IPS DF 6.9 (cell line): Measurements from ENCODE around the gene MAD2L1BP.
A peak's percentile ranks its signal among the peaks of the same experiment; 100 is the strongest.
"Not testable (repeated sequence)": the region's sequence is repeated elsewhere in the genome, so short reads cannot be mapped to it uniquely, and the experiment has no call there.

Experiments used
- DNase-seq: peaks from one replicate; pipeline ENCODE4 v3.0.0-alpha.2; 2013; ENCODE audit warnings: low read depth, low spot score
- H3K27ac ChIP-seq: one replicate; pipeline ENCODE4 v1.5.1; 2013; ENCODE audit warnings: low read length, control low read depth
- H3K27me3 ChIP-seq: 2 replicates; pipeline ENCODE4 v1.6.1; 2013; ENCODE audit warnings: mild to moderate bottlenecking, low read length; ENCODE audit not compliant: control insufficient read depth, insufficient read depth
- H3K36me3 ChIP-seq: 2 replicates; pipeline ENCODE4 v1.6.1; 2013; ENCODE audit warnings: low read length; ENCODE audit not compliant: control insufficient read depth, insufficient read depth
- H3K4me1 ChIP-seq: 2 replicates; pipeline ENCODE4 v1.6.1; 2013; ENCODE audit warnings: low read length; ENCODE audit not compliant: control insufficient read depth, insufficient read depth
- H3K4me3 ChIP-seq: 2 replicates; pipeline ENCODE4 v1.5.1; 2013; ENCODE audit warnings: mild to moderate bottlenecking, low read length
- H3K9me3 ChIP-seq: 2 replicates; pipeline ENCODE4 v1.6.1; 2013; ENCODE audit warnings: low read length, inconsistent platforms; ENCODE audit not compliant: control insufficient read depth, insufficient read depth
- WGBS: extraction: QIAGEN DNeasy Blood & Tissue Kit; methylation state at CpG from one replicate; pipeline ENCODE4 v1.1.7; 2013; ENCODE audit warnings: mixed read lengths, missing lambda C conversion rate; ENCODE audit not compliant: insufficient read length, insufficient coverage; 5-methylcytosine and 5-hydroxymethylcytosine counted together

MAD2L1BP gene

GRCh38 chr6:43639984-43640800 lies 4.6 kb downstream of the MAD2L1BP start:
- Histone ChIP-seq H3K4me3 (no peak overlapping the region), H3K27me3 (no peaks in the 10 kb centered on the region), H3K9me3 (no peaks in the 10 kb centered on the region), H3K4me1 (peaks cover 4% of the 10 kb centered on the region), H3K27ac (no peak overlapping the region), H3K36me3 (peaks cover 9% of the 10 kb centered on the region)
- DNase-seq: no peak
- no CpG with 5 or more reads among the region's 21 CpGs for WGBS

- peak; percentile 85 for DNase-seq
- no peaks in the 10 kb centered on the region for H3K4me1 ChIP-seq
- H3K9me3 ChIP-seq: no peaks in the 10 kb centered on the region
- H3K27me3 ChIP-seq: no peaks in the 10 kb centered on the region
- H3K27ac ChIP-seq: no peak within 1 kb of the TSS
- H3K36me3 ChIP-seq: peaks cover 5% of the 10 kb centered on the region
- H3K4me3 ChIP-seq: peak within 1 kb of the TSS; percentile 38; the same call in 1 of the 2 replicates
- WGBS: no CpG with 5 or more reads among the region's 52 CpGs
Observed at GRCh38 chr6:43644940-43645612, 9.4 kb downstream of the MAD2L1BP start, which contains the start of gene RSPH9. TSS of gene RSPH9 (plus strand) at chr6:43645036. CDS start at chr6:43645099, 63 bp downstream.

- peak overlapping the region; percentile 32; the same call in 1 of the 2 replicates for H3K4me3 ChIP-seq
- H3K9me3 ChIP-seq: no peaks in the 10 kb centered on the region
- H3K27me3 ChIP-seq: no peaks in the 10 kb centered on the region
- DNase-seq: no peak
- no CpG with 5 or more reads among the region's 9 CpGs for WGBS
- H3K36me3 ChIP-seq: peaks cover under 1% of the 10 kb centered on the region; the same call in 1 of the 2 replicates
- no peaks in the 10 kb centered on the region for H3K4me1 ChIP-seq
- no peak overlapping the region for H3K27ac ChIP-seq
Observed at GRCh38 chr6:43645613-43645964, 9.9 kb downstream of the MAD2L1BP start.

GRCh38 chr6:43647613-43648012 lies 12.0 kb downstream of the MAD2L1BP start:
- no peak overlapping the region for H3K27ac ChIP-seq
- H3K36me3 ChIP-seq: no peaks in the 10 kb centered on the region
- H3K9me3 ChIP-seq: no peaks in the 10 kb centered on the region
- no peak overlapping the region for H3K4me3 ChIP-seq
- no peak for DNase-seq
- no peaks in the 10 kb centered on the region for H3K4me1 ChIP-seq
- no peaks in the 10 kb centered on the region for H3K27me3 ChIP-seq
- no CpG with 5 or more reads among the region's 3 CpGs for WGBS

- Histone ChIP-seq H3K9me3 (no peaks in the 10 kb centered on the region), H3K36me3 (no peaks in the 10 kb centered on the region), H3K4me1 (no peaks in the 10 kb centered on the region), H3K27me3 (no peaks in the 10 kb centered on the region), H3K4me3 (no peak overlapping the region), H3K27ac (no peak overlapping the region)
- DNase-seq: no peak
- WGBS: no CpG with 5 or more reads among the region's 2 CpGs
Observed at GRCh38 chr6:43648248-43648647, 12.6 kb downstream of the MAD2L1BP start.

- DNase-seq, H3K4me1 ChIP-seq, H3K27me3 ChIP-seq, H3K36me3 ChIP-seq, H3K27ac ChIP-seq, H3K9me3 ChIP-seq, H3K4me3 ChIP-seq: not testable (repeated sequence)
- whole genome bisulfite sequencing: no CpG with 5 or more reads among the region's 2 CpGs
Observed at GRCh38 chr6:43652822-43653221, 17.2 kb downstream of the MAD2L1BP start.

- Histone ChIP-seq H3K9me3 (no peaks in the 10 kb centered on the region), H3K27me3 (no peaks in the 10 kb centered on the region; the same call in 1 of the 2 replicates), H3K4me1 (no peaks in the 10 kb centered on the region), H3K27ac (no peak overlapping the region), H3K4me3 (no peak overlapping the region), H3K36me3 (no peaks in the 10 kb centered on the region)
- no peak for DNase-seq
- no CpG with 5 or more reads among the region's 3 CpGs for WGBS
Observed at GRCh38 chr6:43657221-43657802, 21.7 kb downstream of the MAD2L1BP start.

GRCh38 chr6:43658161-43658560 lies 22.5 kb downstream of the MAD2L1BP start:
- no peaks in the 10 kb centered on the region for H3K9me3 ChIP-seq
- no peaks in the 10 kb centered on the region for H3K4me1 ChIP-seq
- no peaks in the 10 kb centered on the region; the same call in 1 of the 2 replicates for H3K27me3 ChIP-seq
- no CpG with 5 or more reads among the region's 9 CpGs for WGBS
- DNase-seq: no peak
- no peak overlapping the region for H3K27ac ChIP-seq
- H3K36me3 ChIP-seq: no peaks in the 10 kb centered on the region
- no peak overlapping the region for H3K4me3 ChIP-seq

- not testable (repeated sequence) for DNase-seq, H3K9me3 ChIP-seq, H3K4me3 ChIP-seq, H3K27me3 ChIP-seq, H3K4me1 ChIP-seq, H3K36me3 ChIP-seq, H3K27ac ChIP-seq
- WGBS: no CpG with 5 or more reads among the region's 5 CpGs
Observed at GRCh38 chr6:43662948-43663347, 27.3 kb downstream of the MAD2L1BP start.

- H3K36me3 ChIP-seq: no peaks in the 10 kb centered on the region
- no peaks in the 10 kb centered on the region for H3K9me3 ChIP-seq
- DNase-seq: no peak
- H3K27ac ChIP-seq: no peak overlapping the region
- H3K27me3 ChIP-seq: no peaks in the 10 kb centered on the region; the same call in 1 of the 2 replicates
- no peak overlapping the region for H3K4me3 ChIP-seq
- no CpG with 5 or more reads among the region's 1 CpG for WGBS
- H3K4me1 ChIP-seq: peaks cover 8% of the 10 kb centered on the region
Observed at GRCh38 chr6:43665376-43665775, 29.7 kb downstream of the MAD2L1BP start.
